Left ventricle myocardium superior (tissue), 1 donor: ENCODE measurements around the gene ANKRD22. TPM values are rescaled to one million over a fixed set of nuclear protein-coding genes. Genes with fewer than 3 reads are reported as not detected.
A peak's percentile ranks its signal among the peaks of the same experiment; 100 is the strongest.
"Not testable (repeated sequence)": the region's sequence is repeated elsewhere in the genome, so short reads cannot be mapped to it uniquely, and the experiment has no call there.

Source experiments
- ATAC-seq: fragments of 200-7000 bp; cut with Tn5 transposase; one replicate; pipeline ENCODE4 v1.9.1; 2020; ENCODE audit warnings: mild to moderate bottlenecking, moderate library complexity
- DNase-seq: peaks from one replicate; pipeline ENCODE4 v3.0.0-alpha.2; 2020
- intact Hi-C: fragments of 100-400 bp; cut with micrococcal nuclease; formaldehyde crosslinking; loops from one replicate; pipeline ENCODE4 v1.11.0; 2022
- long read RNA-seq: library from polyadenylated mRNA; unstranded; transcript quantifications from one replicate; pipeline ENCODE4 v2.0.0, GENCODE V29; 2021
- total RNA-seq: library from RNA; stranded (reverse); fragmentation: NEBNext Ultra II Directional; extraction: Animal tissue kit (Norgen Biotek cat#: 25700); gene quantifications from one replicate; pipeline ENCODE4 v1.2.1, GENCODE V29; 2021
- donor health status: DM: no; HTN: yes; CAD: no; lungs with severe emphysema.

ANKRD22 gene
- not detected for total RNA-seq
- long read RNA-seq: 0 reads

DNA sequence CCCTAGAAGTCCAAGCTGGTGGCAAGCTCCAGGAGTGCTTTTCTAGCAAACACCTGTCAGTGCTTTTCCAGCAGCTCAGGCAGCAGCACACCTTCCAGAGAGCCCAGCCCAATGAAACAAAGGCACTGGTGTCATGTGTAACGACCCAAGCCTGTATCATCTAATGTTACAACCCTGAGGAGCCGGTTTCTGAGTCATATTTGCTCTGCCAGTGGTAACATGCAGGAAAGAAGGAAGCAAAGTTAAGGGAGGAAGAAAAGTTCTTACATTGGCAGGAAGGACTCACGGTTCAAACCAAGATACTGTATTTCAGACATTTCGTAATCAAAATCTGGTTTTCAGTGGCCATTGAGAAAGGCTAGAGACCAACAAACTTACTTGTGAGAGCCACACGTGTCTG, at the start of gene ANKRD22:
ANKRD22 (minus strand) TSS at position 139 of the 400 bp plus-strand sequence. CDS start 237 bp downstream, outside the sequence.
- ATAC-seq (peak; percentile 74), DNase-seq (no peak)
- intact Hi-C loops: no loop called here

DNA sequence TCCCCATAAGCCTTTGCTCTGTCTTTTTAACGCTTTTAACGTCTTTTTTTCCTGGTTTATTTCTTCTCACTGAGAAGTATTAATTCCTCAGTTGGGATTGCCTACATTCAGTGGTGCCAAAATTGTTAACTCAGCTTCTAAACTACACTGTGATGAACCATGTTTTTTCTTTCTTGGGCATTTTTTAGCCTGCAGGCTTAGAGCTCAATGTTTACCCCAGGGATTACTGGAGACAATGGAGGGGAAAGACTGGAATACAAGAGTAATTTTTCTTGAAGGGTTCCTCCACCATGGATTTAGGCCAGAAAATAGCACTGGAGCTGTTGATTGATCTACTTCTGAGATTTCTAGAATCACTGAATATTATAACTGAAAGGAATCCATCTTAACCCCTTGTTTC, 48.2 kb upstream of the ANKRD22 start:
- no peak for DNase-seq
- no peak for ATAC-seq

GRCh38 chr10:88898727-88899126, 47.1 kb upstream of the ANKRD22 start:
- DNase-seq (no peak), ATAC-seq (no peak)
- intact Hi-C loops: no loop called here

More for the DNA sequence above, 48.2 kb upstream of the ANKRD22 start:
- intact Hi-C loops: no loop called here

GRCh38 chr10:88896994-88897853, 45.6 kb upstream of the ANKRD22 start:
- intact Hi-C loops: no loop called here
- DNase-seq (no peak), ATAC-seq (no peak)

DNA sequence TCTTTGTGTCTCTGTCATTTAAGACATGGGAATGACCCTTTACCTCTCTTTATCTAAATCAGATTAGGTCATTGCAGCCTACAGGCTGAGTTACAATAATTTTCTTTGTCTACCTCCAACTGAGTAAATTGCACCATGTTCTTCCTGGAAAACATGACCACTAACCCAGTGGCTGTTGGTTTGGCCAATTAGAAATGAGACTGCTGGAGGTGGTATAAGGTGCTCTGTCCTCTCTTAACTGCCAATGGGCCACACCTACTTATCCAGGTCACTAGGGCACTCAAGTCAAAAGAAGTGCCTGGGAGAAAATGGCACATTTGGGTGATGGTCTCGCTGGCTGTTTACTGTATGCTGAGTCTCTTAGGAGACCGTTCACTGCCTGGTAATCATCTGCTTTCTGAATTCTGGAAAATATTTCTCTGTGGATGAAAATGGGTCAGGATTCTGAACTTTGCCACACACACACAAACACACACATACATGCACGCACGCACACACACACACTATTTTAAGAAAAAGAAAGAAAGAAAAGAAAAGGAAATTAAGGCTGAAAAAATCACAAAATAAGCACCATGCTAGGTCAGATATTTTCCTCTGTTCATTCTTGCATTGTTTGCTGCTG, 44.8 kb upstream of the ANKRD22 start:
- ATAC-seq (no peak), DNase-seq (no peak)
- intact Hi-C loops: no loop called here

DNA sequence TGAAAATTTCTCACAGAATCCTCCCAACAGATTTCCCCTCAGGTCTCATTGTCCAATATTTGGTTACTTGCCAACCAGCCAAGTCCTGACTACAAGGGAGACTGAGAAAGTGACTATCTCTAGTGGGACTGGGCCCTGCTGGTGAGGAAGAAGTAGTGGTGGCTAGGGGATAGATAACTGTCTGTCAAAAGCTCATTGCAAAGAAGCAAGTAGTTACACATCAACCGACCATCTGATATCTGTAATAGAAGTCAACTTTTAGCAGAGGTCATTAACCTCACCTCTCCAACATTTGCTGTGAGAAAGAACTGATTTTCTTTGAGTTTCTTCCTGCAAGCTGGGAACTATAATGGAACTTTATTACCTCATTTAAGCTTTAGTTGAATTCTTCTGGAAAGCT, 43.6 kb upstream of the ANKRD22 start:
- DNase-seq (no peak), ATAC-seq (no peak)
- intact Hi-C loops: no loop called here

DNA sequence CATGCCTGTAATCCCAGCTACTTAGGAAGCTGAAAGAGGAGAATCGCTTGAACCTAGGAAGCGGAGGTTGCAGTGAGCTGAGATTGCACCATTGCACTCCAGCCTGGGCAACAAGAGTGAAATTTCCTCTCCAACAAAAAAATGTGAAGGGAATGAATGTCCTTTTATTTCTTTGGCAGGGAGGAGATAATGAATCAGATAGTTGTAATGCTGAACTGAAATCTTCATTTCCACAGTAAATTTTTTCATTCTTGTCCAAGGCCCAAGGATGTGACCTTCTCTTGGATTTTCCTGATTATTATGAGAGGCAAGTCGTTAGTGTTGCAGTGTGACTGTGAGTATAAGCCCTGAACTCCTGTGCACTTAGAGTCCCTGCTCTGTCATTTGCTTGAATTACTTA, 42.0 kb upstream of the ANKRD22 start:
- DNase-seq: no peak
- peak; percentile 14 for ATAC-seq
- intact Hi-C loops: no loop called here

GRCh38 chr10:88892222-88892967, 40.8 kb upstream of the ANKRD22 start:
- DNase-seq: no peak
- ATAC-seq: no peak
- intact Hi-C loops: no loop called here

DNA sequence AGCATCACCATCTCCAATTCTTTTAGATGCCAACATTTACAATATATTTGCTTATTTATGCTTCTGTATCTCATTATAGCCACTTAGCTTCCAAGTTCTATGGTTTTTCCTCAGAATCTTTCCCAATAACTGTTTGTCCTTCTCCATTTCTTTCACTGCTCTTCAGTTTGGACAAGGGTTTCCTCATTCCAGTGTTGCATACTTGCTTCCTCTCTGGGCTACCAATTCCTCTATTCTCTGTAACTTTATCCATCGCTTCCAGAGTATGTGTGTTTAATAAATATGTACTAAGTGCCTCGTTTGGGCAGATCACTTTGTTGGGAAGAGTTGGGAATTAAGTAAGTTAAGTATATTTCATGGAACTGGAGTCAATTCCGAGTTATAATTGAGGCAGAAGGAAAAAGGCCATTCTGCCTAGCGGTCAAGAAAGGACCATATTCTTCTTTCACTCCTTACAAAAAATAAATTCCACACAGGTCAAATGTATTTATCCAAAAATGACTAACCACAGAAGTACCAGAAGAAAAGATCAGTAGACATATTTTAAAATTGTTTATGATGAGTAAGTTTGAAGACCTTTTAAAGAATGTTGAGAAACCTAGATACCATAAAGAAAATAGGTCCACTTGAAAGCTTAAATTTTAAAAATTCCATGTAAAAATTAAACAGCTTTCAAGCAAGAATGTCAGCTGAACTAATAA, 39.2 kb upstream of the ANKRD22 start:
- intact Hi-C loops: no loop called here
- no peak for DNase-seq
- no peak for ATAC-seq

DNA sequence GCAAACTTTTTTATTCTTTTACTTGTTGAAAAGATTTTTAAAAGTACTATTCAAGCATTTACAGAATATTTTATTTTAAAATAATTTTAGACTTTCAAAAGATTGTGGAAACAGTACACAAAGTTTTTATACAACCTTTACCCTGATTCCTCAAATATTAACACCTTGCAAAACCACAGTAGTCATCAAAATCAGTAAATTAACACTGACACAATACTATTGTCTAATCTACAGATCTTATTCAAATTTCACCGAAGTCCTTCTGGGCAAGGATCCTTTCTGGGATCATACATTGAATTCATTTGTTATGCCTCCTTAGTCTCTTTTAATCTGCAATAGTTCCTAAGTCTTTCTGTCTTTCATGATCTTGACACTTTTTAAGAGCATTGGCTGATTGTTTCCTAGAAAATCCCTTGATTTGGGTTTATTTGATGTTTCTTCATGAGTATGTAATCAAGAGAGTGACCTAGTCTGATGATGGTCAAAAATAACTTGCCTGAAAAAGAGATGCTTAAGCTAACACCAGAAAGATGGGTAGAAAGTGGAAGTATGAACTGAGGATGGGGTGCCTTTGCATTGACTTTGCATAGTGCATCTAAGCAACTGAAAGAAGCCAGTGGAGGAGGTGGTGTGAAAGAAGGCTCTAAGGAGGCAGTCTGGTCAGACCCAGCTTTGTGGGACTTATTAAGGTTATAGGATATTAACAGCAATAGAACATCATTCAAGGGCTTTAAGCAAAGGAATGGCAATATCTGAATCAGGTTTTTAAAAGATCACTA, 38.1 kb upstream of the ANKRD22 start:
- ATAC-seq (no peak), DNase-seq (no peak)
- intact Hi-C loops: no loop called here

- intact Hi-C loops: no loop called here
These were observed 37.3 kb upstream of the ANKRD22 start for GRCh38 chr10:88888810-88889445.

DNA sequence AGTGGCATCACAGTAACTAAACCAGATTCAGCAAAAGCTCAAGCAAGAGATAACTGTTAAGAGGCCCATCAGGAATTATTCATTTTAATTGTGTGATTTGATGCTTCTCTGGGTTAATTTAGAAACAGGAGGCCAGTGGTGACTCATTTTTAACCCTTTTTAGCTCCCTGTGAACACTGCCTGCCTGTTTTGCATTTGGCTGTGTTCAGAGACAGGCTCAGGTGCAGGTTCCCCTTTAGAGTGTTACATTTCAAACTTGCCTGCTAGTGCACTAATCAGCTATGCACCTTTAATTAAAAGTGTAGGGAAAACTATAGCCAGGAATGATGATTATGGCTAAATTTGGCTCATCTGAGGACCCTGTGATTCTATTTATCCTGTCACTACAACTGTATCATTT, 34.9 kb upstream of the ANKRD22 start:
- DNase-seq: no peak
- no peak for ATAC-seq
- intact Hi-C loops: no loop called here

More at GRCh38 chr10:88888810-88889445, 37.3 kb upstream of the ANKRD22 start:
- ATAC-seq (no peak), DNase-seq (no peak)

DNA sequence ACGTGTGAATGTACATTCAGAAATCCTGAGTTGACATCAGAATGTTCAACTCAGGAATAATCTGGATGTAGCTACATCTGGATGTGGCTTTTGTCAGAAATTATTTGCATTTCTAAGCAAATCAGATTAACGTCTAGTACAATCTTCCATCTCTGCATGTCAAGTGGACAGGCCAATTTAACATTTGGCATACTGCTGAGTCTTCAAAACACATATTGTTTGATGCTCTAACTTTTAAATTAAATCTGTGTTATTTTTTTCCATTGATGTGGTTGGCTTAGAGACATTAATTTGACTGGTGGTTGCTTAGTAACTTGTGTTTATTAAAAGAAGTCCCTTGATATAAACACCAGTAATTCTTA, 31.8 kb upstream of the ANKRD22 start:
- no peak for ATAC-seq
- DNase-seq: no peak
- intact Hi-C loops: no loop called here

GRCh38 chr10:88882646-88883447, 31.2 kb upstream of the ANKRD22 start:
- intact Hi-C loops, ATAC-seq, DNase-seq: not testable (repeated sequence)

DNA sequence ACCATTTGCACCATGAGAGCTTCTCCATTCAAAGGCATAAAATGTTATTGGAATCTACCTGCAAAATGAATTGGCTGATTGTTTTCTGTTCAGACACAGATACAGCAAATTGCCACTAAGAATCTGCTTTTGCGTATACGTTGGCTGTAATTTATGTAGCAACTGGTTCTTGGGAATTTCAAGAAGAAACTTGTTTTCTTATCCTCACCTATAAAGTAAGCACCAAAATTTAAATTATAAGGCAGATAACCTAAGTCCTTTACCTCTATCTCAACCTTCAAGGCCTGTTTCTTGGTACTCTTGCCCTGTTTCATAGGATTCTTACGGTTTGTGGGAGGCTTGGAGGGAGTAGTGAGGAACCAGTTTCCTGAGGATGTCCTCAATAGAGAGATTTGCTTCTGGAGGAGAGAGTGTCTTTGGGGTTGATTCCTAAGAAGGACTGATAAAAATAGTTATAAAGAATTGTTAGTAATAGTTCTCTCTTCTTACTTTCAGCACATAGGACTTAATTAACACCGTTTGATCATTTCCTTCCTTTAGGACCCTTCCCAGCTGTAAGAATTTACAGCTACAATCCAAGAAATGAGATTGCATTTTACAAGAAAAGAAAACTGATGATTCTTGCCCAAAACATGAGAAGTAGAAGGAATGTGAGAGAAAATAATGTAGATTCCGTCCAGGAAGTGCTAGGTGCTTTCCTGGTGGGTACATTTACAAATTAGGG, 30.4 kb upstream of the ANKRD22 start:
- ATAC-seq: no peak
- intact Hi-C loops: no loop called here
- no peak for DNase-seq

GRCh38 chr10:88881320-88881719, 29.7 kb upstream of the ANKRD22 start:
- ATAC-seq (peak; percentile 6), DNase-seq (no peak)
- intact Hi-C loops: no loop called here
